CD4-positive, alpha-beta T cell treated with Interleukin-4 for 1 hour (primary cell): ENCODE data around the gene CYP4F2.
"Not testable (repeated sequence)": the region's sequence is repeated elsewhere in the genome, so short reads cannot be mapped to it uniquely, and the experiment has no call there.

Experiments used
- DNase-seq, 2 donors: peaks; one replicate each; pipeline ENCODE4 v3.0.0-alpha.2; 2020 to 2022

The CYP4F2 gene

GRCh38 chr19:15897738-15898276 is at the start of gene CYP4F2:
CYP4F2 (minus strand) TSS chr19:15898074; CDS start chr19:15897611, 463 bp downstream.
- no peak for DNase-seq

- no peak for DNase-seq
Measured at GRCh38 chr19:15945301-15945700, 47.4 kb upstream of the CYP4F2 start.

GRCh38 chr19:15944401-15944800 is 46.5 kb upstream of the CYP4F2 start:
- no peak for DNase-seq

- no peak for DNase-seq
Measured at GRCh38 chr19:15937771-15938170, 39.9 kb upstream of the CYP4F2 start.

- DNase-seq: no peak
Measured at GRCh38 chr19:15936950-15937349, 39.1 kb upstream of the CYP4F2 start.

GRCh38 chr19:15936173-15936572 is 38.3 kb upstream of the CYP4F2 start:
- DNase-seq: no peak

- no peak for DNase-seq
Measured at GRCh38 chr19:15935167-15935702, 37.4 kb upstream of the CYP4F2 start.

GRCh38 chr19:15934332-15935078 is 36.6 kb upstream of the CYP4F2 start, which contains the start of gene CYP4F11:
CYP4F11 (minus strand) TSS chr19:15934529; CDS start chr19:15934408, 121 bp downstream.
- no peak for DNase-seq

- not testable (repeated sequence) for DNase-seq
Measured at GRCh38 chr19:15933761-15934331, 36.0 kb upstream of the CYP4F2 start.

- no peak for DNase-seq
Measured at GRCh38 chr19:15928321-15928720, 30.4 kb upstream of the CYP4F2 start.

- no peak for DNase-seq
Measured at GRCh38 chr19:15926484-15926883, 28.6 kb upstream of the CYP4F2 start.

- no peak for DNase-seq
Measured at GRCh38 chr19:15923702-15924101, 25.8 kb upstream of the CYP4F2 start.

- DNase-seq: no peak
Measured at GRCh38 chr19:15922021-15922420, 24.1 kb upstream of the CYP4F2 start.

GRCh38 chr19:15919243-15919642 is 21.4 kb upstream of the CYP4F2 start:
- DNase-seq: no peak

- DNase-seq: no peak
Measured at GRCh38 chr19:15915109-15915508, 17.2 kb upstream of the CYP4F2 start.

GRCh38 chr19:15913830-15914229 is 16.0 kb upstream of the CYP4F2 start:
- DNase-seq: no peak

- DNase-seq: no peak
Measured at GRCh38 chr19:15913384-15913783, 15.5 kb upstream of the CYP4F2 start.

- no peak for DNase-seq
Measured at GRCh38 chr19:15911599-15912235, 13.8 kb upstream of the CYP4F2 start.

GRCh38 chr19:15905026-15905425 is 7.2 kb upstream of the CYP4F2 start:
- no peak for DNase-seq

GRCh38 chr19:15902898-15903297 is 5.0 kb upstream of the CYP4F2 start:
- not testable (repeated sequence) for DNase-seq

GRCh38 chr19:15902254-15902653 is 4.4 kb upstream of the CYP4F2 start:
- DNase-seq: no peak

GRCh38 chr19:15900504-15900903 is 2.6 kb upstream of the CYP4F2 start:
- no peak for DNase-seq

GRCh38 chr19:15900032-15900431 is 2.2 kb upstream of the CYP4F2 start:
- DNase-seq: not testable (repeated sequence)
